Fibroblast of upper back skin (primary cell): Measurements from ENCODE around the gene EXOSC9.

Source experiments
- DNase-seq: peaks from one replicate; pipeline ENCODE4 v3.0.0-alpha.2; 2013

EXOSC9 gene

DNA sequence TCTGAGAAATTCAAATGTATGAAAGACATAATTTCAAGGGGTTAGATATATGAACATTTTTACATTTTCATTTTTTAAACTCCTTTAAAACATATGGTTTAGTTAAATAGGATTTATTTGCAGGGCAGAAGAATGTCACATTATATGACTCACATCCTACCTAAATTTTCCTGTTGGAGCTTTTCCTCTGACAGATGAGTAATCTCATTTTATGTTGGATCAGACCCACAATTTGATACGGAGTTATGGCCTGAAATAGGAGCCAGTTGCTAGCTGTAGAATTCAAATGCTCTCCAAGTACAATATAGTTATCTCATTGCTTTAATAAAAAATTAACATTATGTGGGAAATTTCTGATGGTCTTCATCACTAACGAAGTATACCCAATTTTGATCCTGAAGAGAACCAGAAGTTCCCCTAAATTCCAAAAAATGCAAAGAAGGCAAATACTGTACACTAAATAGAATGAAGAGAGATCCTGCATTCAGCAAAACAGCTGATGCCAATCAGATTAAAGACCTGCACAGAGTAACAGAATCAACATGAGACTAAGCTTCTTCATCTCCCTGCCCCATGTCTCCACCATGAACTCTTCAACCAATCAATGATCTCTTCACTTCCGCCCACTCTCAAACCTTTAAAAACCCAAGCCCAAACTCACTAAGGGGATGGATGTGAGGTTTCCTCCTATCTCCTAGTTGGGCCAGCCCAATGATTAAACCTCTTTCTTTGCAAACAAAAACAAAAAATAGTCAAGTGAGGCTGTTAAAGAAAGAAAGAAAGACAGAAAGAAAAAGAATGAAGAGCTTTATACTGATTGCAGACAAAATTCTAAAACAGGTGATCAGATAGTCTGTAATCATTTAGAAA, 10.9 kb upstream of the EXOSC9 start:
- DNase-seq, result peak; percentile 93

- DNase-seq, result no peak
These were observed 10.1 kb upstream of the EXOSC9 start for GRCh38 chr4:121790976-121791375.

- DNase-seq, result peak; percentile 93
These were observed 9.6 kb upstream of the EXOSC9 start for GRCh38 chr4:121791481-121791880.

- DNase-seq, result no peak
These were observed 8.2 kb upstream of the EXOSC9 start for GRCh38 chr4:121792966-121793365.

DNA sequence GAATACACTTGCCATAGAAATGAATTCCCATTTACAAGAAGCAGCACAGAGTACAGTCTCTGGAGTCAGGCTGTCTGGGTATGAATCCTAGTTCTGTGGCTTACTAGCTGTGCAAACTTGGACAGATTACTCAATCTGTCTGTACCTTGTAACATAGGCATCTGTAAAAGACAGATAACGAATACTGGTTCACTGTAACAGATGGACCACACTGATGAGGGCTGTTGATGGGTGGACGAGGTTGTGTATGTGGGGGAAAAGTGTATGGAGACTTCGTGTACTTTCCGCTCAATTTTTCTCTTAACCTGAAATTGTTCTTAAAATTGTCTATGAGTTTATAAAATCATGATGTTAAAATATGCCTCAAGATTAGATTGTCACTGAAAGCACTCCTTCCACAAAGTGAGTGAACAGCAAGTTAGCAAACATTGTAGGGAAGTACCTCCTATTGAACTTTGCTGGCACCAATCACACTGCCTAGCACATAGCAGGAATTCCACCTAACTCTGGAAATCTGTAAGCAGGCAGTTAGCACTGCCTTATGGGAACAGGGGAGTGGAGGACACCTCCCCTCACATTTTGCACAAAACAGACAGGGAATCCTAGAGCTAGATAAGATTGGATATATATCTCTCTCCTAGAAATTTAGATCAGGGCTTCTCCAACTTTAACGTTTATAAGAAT, 6.5 kb upstream of the EXOSC9 start:
- peak; percentile 50 for DNase-seq

GRCh38 chr4:121796283-121796682, 4.8 kb upstream of the EXOSC9 start:
- peak; percentile 45 for DNase-seq

GRCh38 chr4:121799208-121799823, 1.8 kb upstream of the EXOSC9 start:
- DNase-seq, result no peak

GRCh38 chr4:121799867-121800501, 1.1 kb upstream of the EXOSC9 start:
- DNase-seq, result no peak

- DNase-seq, result no peak
These were observed 524 bp upstream of the EXOSC9 start for GRCh38 chr4:121800638-121800960.

GRCh38 chr4:121801715-121802075, 572 bp downstream of the EXOSC9 start:
- no peak for DNase-seq

GRCh38 chr4:121806411-121806810, 5.3 kb downstream of the EXOSC9 start:
- no peak for DNase-seq

DNA sequence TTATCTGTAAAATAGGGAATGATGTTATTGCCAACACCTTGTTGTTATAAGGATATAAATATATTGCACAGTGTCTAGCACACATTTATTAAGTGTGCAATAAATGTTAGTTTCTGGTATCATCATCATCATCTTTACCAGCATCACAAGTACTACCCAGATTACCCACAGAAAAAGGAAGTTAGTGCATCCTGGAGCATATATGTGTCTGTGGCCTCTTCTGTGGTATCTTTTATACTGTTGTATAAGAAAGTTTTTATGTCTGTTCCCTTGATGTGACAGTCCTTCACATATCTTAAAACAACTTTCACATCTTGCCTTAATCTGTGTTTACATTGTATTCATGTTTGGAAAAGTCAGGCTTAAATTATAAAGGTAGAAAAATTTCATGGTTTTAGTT, 10.0 kb downstream of the EXOSC9 start:
- no peak for DNase-seq

DNA sequence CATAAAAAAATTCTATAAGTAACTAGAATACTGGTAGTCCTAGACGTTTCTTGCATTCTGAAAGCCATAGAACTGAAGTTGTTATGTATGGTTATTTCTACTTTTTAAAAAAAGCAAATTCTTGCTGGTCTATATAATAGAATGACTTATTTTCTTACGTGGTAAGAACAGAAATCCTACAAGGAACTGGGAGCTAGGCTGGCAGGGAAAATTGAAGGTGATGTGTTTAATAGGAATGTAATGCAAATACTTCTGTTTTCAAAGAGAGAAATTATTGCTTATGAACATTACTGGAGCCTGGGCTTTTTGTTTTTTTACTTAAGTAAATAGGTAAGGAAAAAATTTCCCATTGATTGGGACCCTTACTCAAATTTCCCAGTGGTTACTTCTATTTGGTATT, 13.6 kb downstream of the EXOSC9 start:
- DNase-seq, result peak; percentile 43

- no peak for DNase-seq
These were observed 15.9 kb downstream of the EXOSC9 start for GRCh38 chr4:121817006-121817405.

- DNase-seq, result no peak
These were observed 16.6 kb downstream of the EXOSC9 start for GRCh38 chr4:121817701-121818100.

GRCh38 chr4:121818215-121818614, 17.1 kb downstream of the EXOSC9 start:
- DNase-seq, result no peak

DNA sequence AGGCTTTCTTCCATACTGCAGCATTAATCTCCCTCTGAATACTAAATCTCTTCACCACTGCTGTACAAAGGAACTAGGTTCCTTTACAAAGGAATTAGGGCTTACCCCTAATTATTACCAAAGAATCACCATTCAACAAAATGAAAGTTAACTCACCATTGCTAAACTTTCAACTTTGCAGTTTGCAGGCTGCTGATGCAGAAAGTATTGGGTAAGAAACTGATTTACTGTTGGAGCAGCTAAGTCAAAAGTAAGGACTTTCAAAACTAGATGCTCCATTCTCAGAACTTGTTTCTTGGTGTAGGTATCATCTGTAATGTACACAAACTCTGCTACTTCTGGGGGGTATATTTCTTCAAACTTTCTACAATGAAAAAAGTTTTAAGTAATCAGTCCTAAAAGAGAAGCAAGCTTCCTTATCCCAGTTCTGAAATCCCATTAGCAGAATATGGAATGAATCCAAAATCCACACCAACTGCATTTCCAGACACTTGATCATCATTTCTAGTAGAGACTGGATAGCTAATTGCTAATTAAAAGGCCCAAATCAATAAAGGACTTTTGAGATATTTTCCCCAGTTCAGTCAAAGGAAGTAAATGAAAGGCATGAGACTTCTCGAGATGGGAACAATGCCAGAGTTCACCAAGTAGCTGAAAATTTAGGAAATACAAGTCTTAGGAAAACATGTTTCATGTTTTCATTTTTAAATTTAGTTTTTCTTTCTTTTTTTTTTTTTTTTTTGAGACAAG, 18.3 kb downstream of the EXOSC9 start:
- peak; percentile 37 for DNase-seq

- no peak for DNase-seq
These were observed 20.9 kb downstream of the EXOSC9 start for GRCh38 chr4:121822047-121822446.

- peak; percentile 36 for DNase-seq
These were observed 21.8 kb downstream of the EXOSC9 start for GRCh38 chr4:121822796-121823504.

- DNase-seq, result peak; percentile 97
These were observed 22.5 kb downstream of the EXOSC9 start, which contains the start of gene CCNA2 for GRCh38 chr4:121823505-121824170. Gene CCNA2 (minus strand): TSS chr4:121823883. CDS start chr4:121823628, 255 bp downstream.

DNA sequence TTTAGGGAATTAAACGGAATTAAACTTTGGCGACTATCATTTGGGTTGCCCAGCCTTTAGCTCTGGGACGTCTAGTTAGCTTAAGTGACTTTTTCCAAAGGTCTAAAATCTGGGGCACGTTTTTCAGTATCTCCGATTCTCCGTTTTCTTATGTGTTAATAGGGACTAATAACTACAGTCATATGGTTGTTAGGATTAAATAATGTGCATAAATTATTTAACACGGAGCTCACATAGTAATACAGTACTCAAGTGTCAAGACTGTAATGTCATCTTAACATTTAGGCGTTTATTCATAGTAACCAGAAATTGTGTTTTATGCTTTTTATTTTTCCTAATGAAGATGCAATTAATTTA, 23.0 kb downstream of the EXOSC9 start:
- no peak for DNase-seq

GRCh38 chr4:121824950-121825349, 23.8 kb downstream of the EXOSC9 start:
- DNase-seq, result no peak
